ENCODE results near the gene SLC25A47. TPM values are rescaled to one million over a fixed set of nuclear protein-coding genes. Genes with fewer than 3 reads are reported as not detected.

Gene SLC25A47
- total RNA-seq, 1 donor from 2014 or later: not detected

GRCh38 chr14:100342826-100343225 lies 19.7 kb downstream of the SLC25A47 start:
- peak; percentile 64 for DNase-seq (ENCODE audit: low spot score)

GRCh38 chr14:100344657-100345056 lies 21.5 kb downstream of the SLC25A47 start:
- peak; percentile 51 for DNase-seq (ENCODE audit: low spot score)

- DNase-seq (ENCODE audit: low spot score): peak; percentile 76
Measured at GRCh38 chr14:100345711-100346110, 22.6 kb downstream of the SLC25A47 start.

GRCh38 chr14:100346306-100347091 lies 23.4 kb downstream of the SLC25A47 start:
- DNase-seq (ENCODE audit: low spot score): peak; percentile 55

GRCh38 chr14:100348253-100348729 lies 25.2 kb downstream of the SLC25A47 start:
- DNase-seq (ENCODE audit: low spot score): peak; percentile 59

- DNase-seq (ENCODE audit: low spot score): no peak
Measured at GRCh38 chr14:100348784-100349685, 25.9 kb downstream of the SLC25A47 start.

GRCh38 chr14:100350276-100350926 lies 27.3 kb downstream of the SLC25A47 start:
- no peak for DNase-seq (ENCODE audit: low spot score)

- DNase-seq (ENCODE audit: low spot score): no peak
Measured at GRCh38 chr14:100350986-100351385, 27.8 kb downstream of the SLC25A47 start.

- DNase-seq (ENCODE audit: low spot score): no peak
Measured at GRCh38 chr14:100358396-100358795, 35.3 kb downstream of the SLC25A47 start.

- DNase-seq (ENCODE audit: low spot score): no peak
Measured at GRCh38 chr14:100359111-100359510, 36.0 kb downstream of the SLC25A47 start.

GRCh38 chr14:100359881-100360280 lies 36.7 kb downstream of the SLC25A47 start:
- no peak for DNase-seq (ENCODE audit: low spot score)

GRCh38 chr14:100361626-100362025 lies 38.5 kb downstream of the SLC25A47 start:
- DNase-seq (ENCODE audit: low spot score): no peak

- no peak for DNase-seq (ENCODE audit: low spot score)
Measured at GRCh38 chr14:100362311-100362927, 39.3 kb downstream of the SLC25A47 start.

GRCh38 chr14:100363053-100363452 lies 39.9 kb downstream of the SLC25A47 start:
- no peak for DNase-seq (ENCODE audit: low spot score)

GRCh38 chr14:100364403-100364802 lies 41.3 kb downstream of the SLC25A47 start:
- no peak for DNase-seq (ENCODE audit: low spot score)

GRCh38 chr14:100365741-100366140 lies 42.6 kb downstream of the SLC25A47 start:
- DNase-seq (ENCODE audit: low spot score): no peak

- DNase-seq (ENCODE audit: low spot score): no peak
Measured at GRCh38 chr14:100369019-100369418, 45.9 kb downstream of the SLC25A47 start.

- DNase-seq (ENCODE audit: low spot score): no peak
Measured at GRCh38 chr14:100370003-100370402, 46.9 kb downstream of the SLC25A47 start.

- no peak for DNase-seq (ENCODE audit: low spot score)
Measured at GRCh38 chr14:100371773-100372172, 48.6 kb downstream of the SLC25A47 start.

GRCh38 chr14:100372357-100373048 lies 49.4 kb downstream of the SLC25A47 start:
- no peak for DNase-seq (ENCODE audit: low spot score)

Data from mesenteric fat pad (tissue), 1 donor.